ENCODE results near the gene GGT5.
"Not testable (repeated sequence)": the region's sequence is repeated elsewhere in the genome, so short reads cannot be mapped to it uniquely, and the experiment has no call there.

The GGT5 gene

GRCh38 chr22:24200619-24201212 lies 44.2 kb downstream of the GGT5 start:
- DNase-seq = no peak

- no peak for DNase-seq
Observed at GRCh38 chr22:24198682-24199052, 46.2 kb downstream of the GGT5 start.

- DNase-seq = no peak
Observed at GRCh38 chr22:24191893-24192292, 53.0 kb downstream of the GGT5 start.

GRCh38 chr22:24191381-24191841 lies 53.5 kb downstream of the GGT5 start:
- DNase-seq = no peak

GRCh38 chr22:24190596-24191208 lies 54.2 kb downstream of the GGT5 start:
- no peak for DNase-seq

- DNase-seq = no peak
Observed at GRCh38 chr22:24190159-24190540, 54.7 kb downstream of the GGT5 start.

GRCh38 chr22:24189249-24190158 lies 55.4 kb downstream of the GGT5 start:
- DNase-seq = no peak

GRCh38 chr22:24188705-24189248 lies 56.1 kb downstream of the GGT5 start:
- DNase-seq = no peak

- no peak for DNase-seq
Observed at GRCh38 chr22:24187731-24188644, 56.9 kb downstream of the GGT5 start.

- DNase-seq = no peak
Observed at GRCh38 chr22:24186892-24187670, 57.8 kb downstream of the GGT5 start.

- no peak for DNase-seq
Observed at GRCh38 chr22:24186352-24186740, 58.5 kb downstream of the GGT5 start.

GRCh38 chr22:24185501-24186351 lies 59.2 kb downstream of the GGT5 start:
- DNase-seq = no peak

- DNase-seq = no peak
Observed at GRCh38 chr22:24185001-24185500, 59.8 kb downstream of the GGT5 start.

- DNase-seq = no peak
Observed at GRCh38 chr22:24184057-24184798, 60.7 kb downstream of the GGT5 start.

GRCh38 chr22:24183321-24184031 lies 61.4 kb downstream of the GGT5 start:
- DNase-seq = no peak

- not testable (repeated sequence) for DNase-seq
Observed at GRCh38 chr22:24182900-24183246, 62.0 kb downstream of the GGT5 start.

GRCh38 chr22:24181996-24182899 lies 62.6 kb downstream of the GGT5 start:
- no peak for DNase-seq

Data from DMS153 (cell line).